GM18519 (cell line): ENCODE data around the gene KRTAP19-6.
"Not testable (repeated sequence)": the region's sequence is repeated elsewhere in the genome, so short reads cannot be mapped to it uniquely, and the experiment has no call there.

ENCODE experiments used
- ATAC-seq: cut with Tn5 transposase; IDR thresholded peaks from one replicate; pipeline ENCODE4 v1.9.1; 2021; ENCODE audit warnings: mild to moderate bottlenecking, moderate library complexity; ENCODE audit not compliant: unreplicated experiment, low FRiP score

Gene KRTAP19-6

GRCh38 chr21:30541764-30542163 lies at the start of gene KRTAP19-6:
Gene KRTAP19-6, minus strand, starts transcription at chr21:30541864. Its CDS starts 31 bp downstream, at chr21:30541833.
- ATAC-seq: no peak

DNA sequence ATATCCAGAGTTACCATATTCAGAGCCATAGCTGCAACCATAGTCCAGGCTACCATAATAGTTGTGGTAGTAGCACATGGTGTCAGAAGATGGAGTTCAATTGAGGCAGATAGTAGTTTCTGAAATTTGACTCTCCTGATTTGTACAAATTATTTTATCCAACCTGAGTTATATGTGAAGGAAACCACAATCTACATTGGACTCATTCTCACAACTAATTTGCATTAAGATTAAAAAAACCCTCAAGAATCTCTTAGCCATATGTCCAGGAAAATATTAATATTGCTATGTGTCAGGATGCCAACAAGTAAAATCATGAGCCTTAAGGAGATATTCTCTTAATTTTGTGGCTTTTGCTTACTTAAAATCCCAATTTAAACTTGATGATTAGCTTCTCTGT lies 48.6 kb upstream of the KRTAP19-6 start, which contains the start of gene KRTAP22-2:
TSS of gene KRTAP22-2 (minus strand) at position 101 of the 400 bp plus-strand sequence.
- no peak for ATAC-seq

GRCh38 chr21:30582870-30583269 lies 41.2 kb upstream of the KRTAP19-6 start:
- ATAC-seq: no peak

DNA sequence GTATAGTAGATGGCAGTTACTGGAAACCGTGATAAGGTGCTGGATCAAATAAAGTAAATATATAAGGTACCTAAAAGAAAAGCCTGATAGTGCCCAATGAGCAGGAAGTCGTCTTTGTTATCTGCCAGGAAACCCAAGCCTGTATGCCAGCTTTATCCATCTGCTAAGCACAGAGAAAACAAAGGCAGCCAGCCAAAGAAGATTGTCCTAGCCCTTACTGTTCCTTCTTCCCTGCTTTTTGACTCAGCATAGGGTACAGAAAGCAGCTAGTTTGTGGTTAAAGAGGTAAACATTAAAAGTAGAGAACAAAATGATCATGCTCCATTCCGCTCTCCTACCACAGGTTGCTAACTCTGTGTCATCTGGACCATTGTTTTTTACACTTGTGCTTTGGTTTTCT lies 38.5 kb upstream of the KRTAP19-6 start:
- ATAC-seq: no peak

GRCh38 chr21:30579346-30579745 lies 37.7 kb upstream of the KRTAP19-6 start:
- no peak for ATAC-seq

DNA sequence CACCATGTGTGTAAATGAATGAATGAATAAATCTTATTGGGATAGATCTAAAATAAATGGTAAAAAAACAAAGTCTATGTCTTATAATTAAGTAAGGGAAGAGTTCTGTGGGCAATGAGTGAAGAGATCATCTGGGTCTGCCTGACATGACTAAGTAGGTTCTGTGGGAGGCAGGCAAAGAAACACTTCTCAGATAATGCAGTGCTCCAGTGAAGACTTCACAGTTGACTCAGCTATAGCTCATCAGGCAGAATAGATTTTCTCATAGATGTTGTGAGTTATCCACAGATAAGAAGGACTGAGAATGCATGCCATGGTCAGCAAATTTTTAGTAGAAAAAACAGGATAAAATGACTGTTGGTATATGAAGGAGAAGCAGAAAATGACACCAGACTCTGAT lies 36.1 kb upstream of the KRTAP19-6 start:
- no peak for ATAC-seq

DNA sequence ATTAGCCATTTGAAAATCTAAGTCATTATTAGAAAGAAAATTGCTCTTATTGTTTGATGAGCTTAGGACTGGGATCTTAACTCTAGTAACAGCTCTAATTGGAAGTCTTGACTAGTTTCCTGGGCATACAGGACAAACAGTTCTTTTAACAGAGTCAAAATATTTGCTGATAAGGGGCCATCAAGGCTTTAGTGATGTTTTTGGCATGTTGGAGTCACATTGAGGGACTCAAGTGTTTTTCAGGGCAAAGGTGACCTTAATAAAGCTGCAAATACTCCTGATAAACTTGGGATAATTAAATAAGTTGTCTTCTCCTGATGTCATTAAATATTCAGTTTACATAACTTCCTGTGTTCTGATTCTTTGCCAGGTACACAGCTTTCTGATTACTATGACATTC lies 26.0 kb upstream of the KRTAP19-6 start:
- ATAC-seq: no peak

DNA sequence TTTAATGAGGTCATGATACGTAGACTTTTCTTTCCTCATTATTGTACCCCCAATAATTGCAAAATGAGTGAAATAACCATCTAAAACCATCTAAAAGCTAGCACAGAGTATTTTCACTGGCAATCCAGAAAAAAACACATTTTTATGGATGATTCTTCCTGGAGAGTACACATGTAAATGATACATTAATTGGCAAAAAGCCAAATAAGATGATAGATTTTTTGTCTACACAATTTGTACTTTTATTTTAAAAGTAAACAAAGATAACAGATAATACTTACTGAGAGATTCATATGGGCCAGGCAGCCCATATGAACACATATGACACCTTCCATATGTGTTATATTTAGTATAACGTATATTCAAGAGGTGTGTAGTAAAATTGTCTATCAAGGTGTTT lies 22.0 kb upstream of the KRTAP19-6 start:
- no peak for ATAC-seq

DNA sequence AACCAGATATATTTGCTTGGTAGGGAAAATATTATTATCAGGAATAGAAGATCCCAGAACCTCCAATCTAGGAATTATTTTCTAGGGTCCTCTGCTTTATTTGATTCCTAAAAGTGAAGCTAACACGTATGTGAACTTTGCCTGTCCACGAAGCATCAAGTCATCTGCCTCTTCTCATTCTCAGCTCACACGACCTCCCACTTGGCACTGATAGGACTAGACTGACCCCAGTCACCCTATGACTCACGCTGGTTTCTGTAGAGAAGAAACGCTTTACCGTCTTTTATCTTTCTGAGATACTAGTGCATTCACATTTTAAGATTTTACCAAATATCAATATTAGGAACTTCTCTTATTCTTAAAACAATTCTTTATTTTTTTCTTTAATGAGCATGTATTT lies 21.4 kb upstream of the KRTAP19-6 start:
- no peak for ATAC-seq

- ATAC-seq: no peak
Observed at GRCh38 chr21:30561957-30562356, 20.3 kb upstream of the KRTAP19-6 start.

- ATAC-seq: no peak
Observed at GRCh38 chr21:30561264-30561895, 19.7 kb upstream of the KRTAP19-6 start, which contains the start of gene KRTAP19-7. Gene KRTAP19-7, minus strand, starts transcription at chr21:30561314. Its CDS starts 25 bp downstream, at chr21:30561289.

DNA sequence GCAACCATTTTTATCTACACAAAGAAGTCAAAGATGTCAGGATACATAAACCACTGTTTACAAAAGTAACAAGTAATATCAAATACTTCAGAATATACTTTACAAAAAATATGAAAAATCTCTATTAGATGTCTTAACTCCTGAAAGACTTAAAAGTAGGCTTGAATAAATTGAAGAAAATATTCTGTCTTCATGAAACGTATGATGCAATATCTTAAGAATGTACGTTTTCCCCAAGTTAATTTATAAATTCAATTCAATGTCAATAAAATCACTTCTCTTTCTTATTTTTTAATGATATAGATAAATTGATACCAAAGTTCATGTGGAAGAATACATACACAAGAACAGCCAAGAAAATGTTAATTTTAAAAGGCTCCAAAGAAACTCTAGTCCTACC lies 13.4 kb upstream of the KRTAP19-6 start:
- ATAC-seq: no peak

- no peak for ATAC-seq
Observed at GRCh38 chr21:30552782-30553181, 11.1 kb upstream of the KRTAP19-6 start.

- ATAC-seq: no peak
Observed at GRCh38 chr21:30518876-30519275, 22.8 kb downstream of the KRTAP19-6 start.

DNA sequence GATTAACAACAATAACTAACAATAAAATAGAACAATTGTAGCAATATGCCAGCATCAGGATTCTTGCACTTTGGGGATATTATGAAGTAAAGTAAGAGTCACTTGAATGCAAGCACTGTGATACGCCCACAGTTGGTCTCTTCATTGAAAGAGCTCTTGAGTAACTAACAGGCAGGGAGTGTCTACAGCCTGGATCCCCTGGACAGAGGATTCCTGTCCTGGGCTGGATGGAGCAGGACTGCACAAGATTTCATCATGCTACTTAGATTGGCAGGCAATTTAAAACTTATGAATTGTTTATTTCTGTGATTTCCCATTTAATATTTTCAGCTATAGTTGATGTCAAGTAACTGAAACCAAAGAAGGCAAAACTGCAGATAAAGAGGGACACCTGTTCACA lies 26.0 kb downstream of the KRTAP19-6 start:
- no peak for ATAC-seq

DNA sequence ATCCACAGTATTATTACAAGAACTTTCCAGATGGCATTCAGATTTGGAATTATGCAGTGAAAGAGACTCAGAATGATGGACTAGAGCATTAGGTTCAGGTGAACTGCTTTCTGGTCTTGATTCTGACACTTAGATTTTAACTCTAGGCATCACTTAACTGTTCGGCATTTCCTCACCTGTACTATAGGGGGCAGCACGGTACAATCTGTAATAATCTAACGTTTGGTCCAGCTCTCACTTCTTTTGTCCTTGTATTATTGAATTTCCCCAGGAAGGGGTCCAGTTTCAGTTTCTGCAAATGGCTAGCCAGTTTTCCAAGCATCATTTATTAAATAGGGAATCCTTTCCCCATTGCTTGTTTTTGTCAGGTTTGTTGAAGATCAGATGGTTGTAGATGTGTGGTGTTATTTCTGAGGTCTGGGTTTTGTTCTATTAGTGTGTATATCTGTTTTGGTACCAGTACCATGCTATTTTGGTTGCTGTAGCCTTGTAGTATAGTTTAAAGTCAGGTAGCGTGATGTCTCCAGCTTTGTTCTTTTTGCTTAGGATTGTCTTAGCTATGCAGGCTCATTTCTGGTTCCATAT lies 36.0 kb downstream of the KRTAP19-6 start:
- not testable (repeated sequence) for ATAC-seq

DNA sequence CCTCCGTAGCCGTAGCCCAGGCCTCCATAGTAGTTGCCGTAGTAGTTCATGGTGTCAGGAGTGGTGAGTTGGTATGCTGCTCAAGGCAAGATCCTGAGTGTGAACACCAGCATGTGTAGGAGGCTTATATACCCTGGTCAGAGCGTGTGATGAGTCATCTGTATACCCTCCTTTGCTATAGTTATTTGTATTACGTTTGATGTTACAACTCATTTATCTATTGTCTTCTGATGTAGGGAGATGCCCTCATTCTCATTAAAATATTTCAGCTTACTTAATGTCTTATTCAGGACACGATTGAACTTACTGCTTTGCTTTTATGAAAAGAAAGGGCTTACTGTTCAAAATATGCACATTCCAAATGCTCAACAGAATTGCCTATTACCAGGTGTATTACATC lies 39.6 kb downstream of the KRTAP19-6 start, which contains the start of gene KRTAP19-5:
TSS of gene KRTAP19-5 (minus strand) at position 101 of the 400 bp plus-strand sequence. CDS start at position 50, 51 bp downstream.
- no peak for ATAC-seq

DNA sequence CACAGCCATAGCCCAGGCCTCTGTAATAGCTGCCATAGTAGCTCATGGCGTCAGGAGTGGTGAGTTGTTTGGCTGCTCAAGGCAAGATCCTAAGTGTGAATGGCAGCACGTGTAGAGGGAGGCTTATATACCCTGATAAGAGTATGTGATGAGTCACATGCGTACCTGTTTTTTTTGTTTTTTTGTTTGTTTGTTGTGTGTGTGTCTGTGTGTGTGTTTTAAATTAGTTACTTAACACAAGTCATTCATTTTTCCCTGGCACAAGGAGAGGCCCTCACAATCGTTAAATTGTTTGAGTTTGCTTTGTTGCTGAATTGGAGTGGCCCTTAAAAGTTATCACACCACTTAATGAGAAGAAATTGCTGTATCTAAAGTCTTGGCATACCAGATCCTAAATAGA lies 44.6 kb downstream of the KRTAP19-6 start, which contains the start of gene KRTAP19-4:
TSS of gene KRTAP19-4 (minus strand) at position 101 of the 400 bp plus-strand sequence. CDS start at position 46, 55 bp downstream.
- no peak for ATAC-seq

DNA sequence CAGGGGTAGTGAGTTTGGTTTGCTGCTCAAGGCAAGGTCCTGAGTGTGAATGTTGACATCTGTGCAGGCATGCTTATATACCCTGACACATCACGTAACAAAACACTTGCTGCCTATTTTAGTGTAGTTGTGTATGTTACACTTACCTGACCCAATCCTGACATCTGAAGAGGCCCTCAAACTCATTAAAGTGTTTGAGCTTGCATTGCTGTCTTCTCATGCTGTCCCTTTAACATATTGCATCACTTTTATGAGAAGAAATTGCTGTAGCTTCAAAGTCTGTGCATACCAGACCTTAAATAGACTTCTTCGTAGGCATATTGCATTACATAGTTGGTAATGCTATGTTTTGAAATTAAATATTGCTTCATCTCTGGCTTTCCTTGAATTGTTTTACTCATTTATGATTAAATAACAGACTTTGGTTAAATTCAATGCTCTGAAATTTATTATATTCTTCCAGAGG lies 49.7 kb downstream of the KRTAP19-6 start, which contains the start of gene KRTAP19-3:
TSS of gene KRTAP19-3 (minus strand) at position 51 of the 466 bp plus-strand sequence. CDS start 56 bp downstream, outside the sequence.
- ATAC-seq: no peak
